ENCODE results near the gene MEX3B.

MEX3B gene

DNA sequence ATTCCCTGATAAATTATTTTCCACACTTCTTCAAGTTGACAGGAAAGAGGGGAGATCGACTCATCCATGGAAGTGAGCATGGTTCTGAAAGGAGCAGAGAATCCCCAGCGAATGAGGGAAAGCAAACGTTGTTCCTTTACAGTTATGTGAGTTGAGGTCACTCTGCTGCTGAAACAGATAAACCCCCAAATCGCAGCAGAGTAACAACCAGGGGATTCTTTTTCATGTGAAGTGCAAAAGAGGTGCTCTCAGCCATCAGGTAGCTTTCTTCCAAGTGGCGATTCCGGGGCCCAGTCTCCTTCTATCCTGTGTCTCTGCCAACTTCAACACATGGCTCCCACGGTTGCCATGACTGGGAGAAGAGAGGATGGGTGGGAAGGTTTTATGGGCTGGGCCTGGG lies 28.2 kb downstream of the MEX3B start:
- H4K20me1 ChIP-seq (ENCODE audit: insufficient read depth, low read length): no peaks in the 10 kb centered on the region
- no peaks in the 10 kb centered on the region for H3F3A ChIP-seq (ENCODE audit: insufficient read depth, low read length)
- H3K4me1 ChIP-seq (ENCODE audit: low read length): no peaks in the 10 kb centered on the region
- DNase-seq: no peak
- H2AFZ ChIP-seq (ENCODE audit: low read length): no peak overlapping the region
- H3K9me2 ChIP-seq (replicated peaks; ENCODE audit: insufficient read depth, low read length): no peaks in the 10 kb centered on the region
- no peak overlapping the region for H3K27ac ChIP-seq (ENCODE audit: low read length)
- H3K4me2 ChIP-seq (ENCODE audit: low read depth, low read length): no peak overlapping the region
- no peaks in the 10 kb centered on the region for H3K27me3 ChIP-seq (replicated peaks; ENCODE audit: insufficient read depth, low read length)
- no peaks in the 10 kb centered on the region for H3K36me3 ChIP-seq (replicated peaks; ENCODE audit: insufficient read depth, low read length)
- TF ChIP-seq EZH2phosphoT487 (IDR thresholded peaks at IDR 0.05; ENCODE audit: low read length): no peak
- H3K4me3 ChIP-seq (ENCODE audit: low read length): no peak overlapping the region
- H3K9me3 ChIP-seq (replicated peaks; ENCODE audit: insufficient read depth, low read length): no peaks in the 10 kb centered on the region
- no peak overlapping the region for H3K9ac ChIP-seq (ENCODE audit: low read length)
- no peaks in the 10 kb centered on the region for H3K79me2 ChIP-seq (ENCODE audit: low read length)

- Histone ChIP-seq H2AFZ (ENCODE audit: low read length) (no peak overlapping the region), H3K4me2 (ENCODE audit: low read depth, low read length) (no peak overlapping the region), H3K27ac (ENCODE audit: low read length) (no peak overlapping the region), H4K20me1 (ENCODE audit: insufficient read depth, low read length) (no peaks in the 10 kb centered on the region), H3K4me1 (ENCODE audit: low read length) (no peaks in the 10 kb centered on the region), H3K9me2 (replicated peaks; ENCODE audit: insufficient read depth, low read length) (no peaks in the 10 kb centered on the region), H3K9me3 (replicated peaks; ENCODE audit: insufficient read depth, low read length) (no peaks in the 10 kb centered on the region), H3K4me3 (ENCODE audit: low read length) (no peak overlapping the region), H3K79me2 (ENCODE audit: low read length) (no peaks in the 10 kb centered on the region), H3K9ac (ENCODE audit: low read length) (no peak overlapping the region), H3K27me3 (replicated peaks; ENCODE audit: insufficient read depth, low read length) (no peaks in the 10 kb centered on the region), H3F3A (ENCODE audit: insufficient read depth, low read length) (no peaks in the 10 kb centered on the region), H3K36me3 (replicated peaks; ENCODE audit: insufficient read depth, low read length) (no peaks in the 10 kb centered on the region)
- DNase-seq: no peak
- no peak for TF ChIP-seq EZH2 (optimal IDR thresholded peaks at IDR 0.05; ENCODE audit: low read depth, low read length)
- no peak for TF ChIP-seq EZH2phosphoT487 (IDR thresholded peaks at IDR 0.05; ENCODE audit: low read length)
- TF ChIP-seq CTCF (IDR thresholded peaks at IDR 0.05; ENCODE audit: low read length): no peak
Observed at GRCh38 chr15:82014989-82015388, 30.8 kb downstream of the MEX3B start.

- H3K4me2 ChIP-seq (ENCODE audit: low read depth, low read length): no peak overlapping the region
- H2AFZ ChIP-seq (ENCODE audit: low read length): no peak overlapping the region
- no peak for DNase-seq
- no peaks in the 10 kb centered on the region for H3K9me3 ChIP-seq (replicated peaks; ENCODE audit: insufficient read depth, low read length)
- no peaks in the 10 kb centered on the region for H3F3A ChIP-seq (ENCODE audit: insufficient read depth, low read length)
- no peaks in the 10 kb centered on the region for H3K27me3 ChIP-seq (replicated peaks; ENCODE audit: insufficient read depth, low read length)
- H3K4me3 ChIP-seq (ENCODE audit: low read length): no peak overlapping the region
- TF ChIP-seq EZH2phosphoT487 (IDR thresholded peaks at IDR 0.05; ENCODE audit: low read length) (no peak), CTCF (IDR thresholded peaks at IDR 0.05; ENCODE audit: low read length) (no peak), EZH2 (optimal IDR thresholded peaks at IDR 0.05; ENCODE audit: low read depth, low read length) (no peak)
- no peak overlapping the region for H3K27ac ChIP-seq (ENCODE audit: low read length)
- no peak overlapping the region for H3K9ac ChIP-seq (ENCODE audit: low read length)
- H4K20me1 ChIP-seq (ENCODE audit: insufficient read depth, low read length): no peaks in the 10 kb centered on the region
- no peaks in the 10 kb centered on the region for H3K36me3 ChIP-seq (replicated peaks; ENCODE audit: insufficient read depth, low read length)
- H3K79me2 ChIP-seq (ENCODE audit: low read length): no peaks in the 10 kb centered on the region
- H3K4me1 ChIP-seq (ENCODE audit: low read length): no peaks in the 10 kb centered on the region
- H3K9me2 ChIP-seq (replicated peaks; ENCODE audit: insufficient read depth, low read length): no peaks in the 10 kb centered on the region
Observed at GRCh38 chr15:82012908-82013307, 32.9 kb downstream of the MEX3B start.

GRCh38 chr15:82005239-82005638 lies 40.6 kb downstream of the MEX3B start:
- TF ChIP-seq EZH2 (optimal IDR thresholded peaks at IDR 0.05; ENCODE audit: low read depth, low read length) (no peak), EZH2phosphoT487 (IDR thresholded peaks at IDR 0.05; ENCODE audit: low read length) (no peak), CTCF (IDR thresholded peaks at IDR 0.05; ENCODE audit: low read length) (no peak)
- no peak for DNase-seq

More at GRCh38 chr15:82005239-82005638, 40.6 kb downstream of the MEX3B start:
- Histone ChIP-seq H3K9ac (ENCODE audit: low read length) (no peak overlapping the region), H3K4me2 (ENCODE audit: low read depth, low read length) (no peak overlapping the region), H3K4me1 (ENCODE audit: low read length) (no peaks in the 10 kb centered on the region), H3K27ac (ENCODE audit: low read length) (no peak overlapping the region), H4K20me1 (ENCODE audit: insufficient read depth, low read length) (no peaks in the 10 kb centered on the region), H3K9me3 (replicated peaks; ENCODE audit: insufficient read depth, low read length) (no peaks in the 10 kb centered on the region), H3K27me3 (replicated peaks; ENCODE audit: insufficient read depth, low read length) (no peaks in the 10 kb centered on the region), H3K36me3 (replicated peaks; ENCODE audit: insufficient read depth, low read length) (no peaks in the 10 kb centered on the region), H3F3A (ENCODE audit: insufficient read depth, low read length) (no peaks in the 10 kb centered on the region), H3K79me2 (ENCODE audit: low read length) (no peaks in the 10 kb centered on the region), H3K4me3 (ENCODE audit: low read length) (no peak overlapping the region), H3K9me2 (replicated peaks; ENCODE audit: insufficient read depth, low read length) (no peaks in the 10 kb centered on the region), H2AFZ (ENCODE audit: low read length) (no peak overlapping the region)
